HCEC 1CT (cell line): ENCODE measurements around the gene CHRM2.
"Not testable (repeated sequence)": the region's sequence is repeated elsewhere in the genome, so short reads cannot be mapped to it uniquely, and the experiment has no call there.

ENCODE experiments used
- DNase-seq: peaks from one replicate; pipeline ENCODE4 v3.0.0-alpha.2; 2017

The CHRM2 gene

DNA sequence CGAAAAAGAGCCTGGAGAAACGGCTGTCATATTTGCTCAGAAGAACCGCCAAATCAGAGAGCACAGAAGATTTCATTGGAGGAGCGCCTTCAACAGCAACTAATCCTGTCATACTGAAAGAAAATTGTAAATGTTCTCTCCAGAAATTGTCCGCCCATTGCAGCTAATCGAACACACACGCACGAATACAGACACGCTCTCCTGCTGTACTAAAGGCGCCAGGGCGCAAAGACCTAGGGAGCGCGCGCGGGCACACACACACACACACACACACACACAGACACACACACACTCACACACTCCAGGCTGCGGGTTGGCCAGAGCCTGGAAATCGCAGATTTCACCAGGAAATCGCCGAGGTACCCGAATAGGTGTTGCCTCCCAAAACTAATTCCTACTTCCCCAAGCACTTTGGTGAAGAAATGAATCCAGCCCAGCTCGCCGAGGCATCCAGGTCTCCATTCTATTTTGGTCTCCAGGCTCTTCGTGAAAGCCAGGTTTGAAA lies at the start of gene CHRM2:
Gene CHRM2 (plus strand): TSS at position 157 of the 505 bp plus-strand sequence. CDS start 146,214 bp downstream, outside the sequence.
- DNase-seq, result peak; percentile 12

DNA sequence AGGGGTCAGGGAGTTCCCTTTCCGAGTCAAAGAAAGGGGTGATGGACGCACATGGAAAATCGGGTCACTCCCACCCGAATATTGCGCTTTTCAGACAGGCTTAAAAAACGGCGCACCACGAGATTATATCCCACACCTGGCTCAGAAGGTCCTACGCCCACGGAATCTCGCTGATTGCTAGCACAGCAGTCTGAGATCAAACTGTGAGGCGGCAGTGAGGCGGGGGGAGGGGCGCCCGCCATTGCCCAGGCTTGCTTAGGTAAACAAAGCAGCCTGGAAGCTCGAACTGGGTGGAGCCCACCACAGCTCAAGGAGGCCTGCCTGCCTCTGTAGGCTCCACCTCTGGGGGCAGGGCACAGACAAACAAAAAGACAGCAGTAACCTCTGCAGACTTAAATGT lies 37.1 kb upstream of the CHRM2 start:
- DNase-seq, result not testable (repeated sequence)

DNA sequence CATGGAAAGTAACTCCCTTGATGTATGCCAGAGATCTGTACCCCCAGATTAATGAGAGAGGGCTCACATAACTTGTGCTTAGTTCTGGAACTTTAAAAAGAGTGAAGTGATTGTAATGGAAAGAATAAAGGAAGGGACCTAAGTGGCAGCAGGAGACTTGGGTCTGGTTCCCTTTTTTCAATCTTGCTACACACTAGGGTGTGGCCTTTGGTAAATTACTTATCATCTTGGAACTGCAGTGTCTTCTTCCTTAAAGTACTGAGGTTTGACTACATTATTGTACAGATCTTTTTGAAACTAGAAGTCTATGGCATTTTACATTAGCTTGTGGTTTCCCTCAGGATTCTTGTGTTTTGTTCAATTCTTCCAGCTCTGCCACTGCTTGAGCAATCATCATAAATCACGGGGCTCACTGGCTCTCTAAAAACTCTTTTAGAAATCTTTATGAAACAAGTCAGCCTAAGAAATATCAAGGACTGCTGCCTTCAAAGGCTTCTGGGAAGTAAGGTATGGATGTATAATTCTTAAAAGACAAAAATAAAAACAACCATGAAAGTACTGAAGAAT lies 22.5 kb upstream of the CHRM2 start:
- no peak for DNase-seq

DNA sequence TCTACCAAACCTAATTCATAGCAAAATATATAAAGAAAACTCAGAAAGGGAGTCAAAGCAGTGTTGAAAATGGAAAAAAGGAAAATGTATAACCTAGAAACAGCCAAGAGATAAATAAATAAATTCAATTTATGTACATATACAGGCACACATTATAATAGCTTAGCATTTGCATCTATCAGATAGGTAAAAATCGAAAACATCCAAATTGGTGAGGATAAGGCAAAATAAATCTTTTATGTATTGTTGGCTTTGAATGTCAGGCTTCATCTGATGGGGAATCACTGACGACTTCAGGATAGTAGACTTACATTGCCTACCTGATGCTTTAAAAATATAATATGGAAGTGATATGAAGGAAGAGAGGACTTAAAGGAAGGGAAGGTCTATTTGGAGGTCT lies 20.6 kb upstream of the CHRM2 start:
- DNase-seq, result no peak

DNA sequence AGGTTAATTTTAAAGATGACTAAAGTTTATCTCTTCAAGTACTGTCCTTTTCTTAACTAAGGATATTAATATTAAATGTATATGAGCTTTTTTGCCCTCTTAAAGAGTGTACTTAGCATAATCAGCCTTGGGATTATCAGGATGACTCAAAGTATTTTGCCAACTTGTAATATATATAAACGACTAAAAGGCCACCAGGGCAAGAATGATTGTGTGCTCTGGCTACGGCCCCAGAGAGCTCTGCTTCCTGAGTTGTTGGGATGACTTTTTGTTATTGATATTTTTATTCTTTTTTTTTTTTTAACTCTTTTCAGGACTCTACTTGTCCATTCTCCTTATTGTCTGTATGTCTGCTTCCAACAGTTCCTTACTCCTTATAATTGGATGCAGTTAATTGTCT lies 14.8 kb upstream of the CHRM2 start:
- no peak for DNase-seq

DNA sequence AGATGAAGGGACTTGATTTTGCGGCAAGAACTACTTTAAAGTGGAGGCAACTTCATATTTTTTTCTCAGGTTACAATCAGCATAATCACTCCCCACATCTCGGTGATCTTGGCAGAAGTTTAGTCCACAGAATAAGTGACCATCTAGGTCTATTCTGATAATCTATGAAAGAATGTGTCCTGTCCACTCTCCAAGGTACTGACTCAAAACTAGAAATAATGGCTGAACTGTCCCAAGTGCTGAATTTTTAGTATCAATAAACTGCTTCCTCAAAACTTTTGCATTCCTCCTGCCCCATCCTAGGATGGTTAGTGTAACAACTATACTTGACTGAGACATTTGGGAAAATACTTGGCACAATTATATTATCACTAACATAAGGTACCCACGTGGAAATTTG lies 10.9 kb upstream of the CHRM2 start:
- peak; percentile 5 for DNase-seq

DNA sequence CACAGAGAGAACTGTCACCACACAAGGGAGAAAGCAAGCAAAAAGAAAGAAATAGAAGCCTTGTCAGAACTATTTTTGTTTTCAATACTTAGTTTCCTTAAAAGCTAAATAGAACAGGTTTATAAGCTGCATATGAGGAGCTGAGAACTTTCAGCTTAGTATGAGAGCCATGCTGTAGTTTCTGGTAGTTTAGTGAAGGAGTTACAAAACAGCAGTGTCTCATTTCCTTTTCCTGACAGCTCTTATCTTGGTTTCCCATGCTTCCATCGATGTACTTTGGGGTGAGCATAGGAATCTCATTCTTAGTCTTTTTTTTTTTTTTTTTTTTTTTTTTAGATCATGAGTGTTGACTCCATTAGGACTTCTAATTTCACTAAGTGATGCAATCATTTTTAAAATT lies 8.6 kb upstream of the CHRM2 start:
- no peak for DNase-seq

DNA sequence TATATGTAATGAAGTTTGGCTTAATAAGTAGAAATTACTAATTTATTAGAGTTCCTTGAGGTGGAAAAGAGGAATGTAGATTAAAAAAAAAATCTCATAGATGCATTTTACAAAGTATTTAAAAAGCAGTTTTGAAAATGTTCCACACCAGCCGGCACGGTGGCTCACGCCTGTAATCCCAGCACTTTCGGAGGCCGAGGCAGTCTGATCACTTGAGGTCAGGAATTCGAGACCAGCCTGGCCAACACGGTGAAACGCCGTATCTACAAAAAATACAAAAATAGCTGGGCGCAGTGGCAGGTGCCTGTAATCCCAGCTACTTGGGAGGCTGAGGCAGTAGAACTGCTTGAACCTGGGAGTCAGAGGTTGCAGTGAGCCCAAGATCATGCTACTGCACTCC lies 3.2 kb upstream of the CHRM2 start:
- DNase-seq, result no peak

DNA sequence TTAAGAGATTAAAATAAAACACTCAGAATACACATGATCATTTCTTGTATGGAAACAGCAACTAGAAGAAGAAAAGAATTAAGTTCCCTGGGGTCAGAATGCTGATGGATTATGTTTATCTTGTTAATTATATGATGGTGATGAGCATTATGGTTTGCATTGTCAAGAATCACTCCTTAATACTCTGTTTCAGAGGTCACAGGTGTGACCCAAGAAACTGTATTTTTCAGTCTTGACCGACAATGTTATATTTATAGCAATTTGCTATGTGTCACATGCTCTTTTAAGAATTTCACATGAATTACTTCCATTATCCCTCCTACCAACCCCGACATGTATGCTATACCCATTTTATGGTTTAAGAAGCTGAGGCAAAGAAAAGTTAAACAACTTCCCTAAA lies 2.7 kb upstream of the CHRM2 start:
- no peak for DNase-seq

DNA sequence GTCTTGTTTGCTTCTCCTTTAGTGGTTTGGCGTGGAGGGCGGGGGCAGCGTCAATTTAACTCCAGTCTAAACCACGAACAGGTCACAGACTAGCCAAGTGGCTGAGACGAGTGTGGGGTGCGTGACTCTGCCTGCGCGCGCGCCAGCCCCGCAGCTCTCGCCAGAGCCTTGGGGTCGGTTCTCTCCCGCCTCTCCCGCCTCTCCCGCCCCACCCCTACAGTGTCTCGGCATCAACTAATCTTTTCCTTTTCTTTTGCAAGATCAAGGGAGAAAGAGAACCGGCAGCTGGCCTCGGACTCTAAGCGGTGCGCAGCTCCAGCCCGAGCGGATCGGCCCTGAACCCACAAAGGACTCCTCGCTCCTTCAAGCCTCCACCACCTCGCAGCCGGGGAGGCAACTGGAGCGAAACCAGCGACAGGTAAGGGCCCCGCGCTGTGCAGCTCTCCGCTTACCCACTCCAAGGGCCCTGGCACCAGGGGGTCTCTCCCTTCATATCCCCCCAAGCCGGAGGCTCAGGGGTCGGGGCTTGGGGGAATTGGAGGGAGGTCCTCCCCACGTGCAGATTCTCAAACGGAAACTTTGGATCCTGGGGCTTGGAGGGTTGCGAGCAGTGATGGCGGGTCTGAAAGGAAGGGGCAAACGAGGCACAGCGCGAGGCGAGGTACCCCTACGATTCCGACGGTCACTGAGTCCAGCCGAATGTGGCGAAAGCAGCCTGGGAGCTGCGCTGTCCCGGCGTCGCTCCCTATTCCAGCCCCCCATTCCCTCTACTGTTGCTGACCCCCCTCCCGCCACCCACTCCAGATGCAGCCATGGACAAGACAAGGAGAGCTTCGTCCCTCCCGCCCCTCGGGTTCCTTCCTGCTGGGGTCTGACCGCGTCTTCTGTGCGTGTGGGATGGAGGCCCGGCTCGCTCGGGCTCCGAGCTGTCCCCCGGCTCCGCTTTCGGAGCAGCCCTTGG lies 829 bp downstream of the CHRM2 start:
- DNase-seq, result peak; percentile 33

DNA sequence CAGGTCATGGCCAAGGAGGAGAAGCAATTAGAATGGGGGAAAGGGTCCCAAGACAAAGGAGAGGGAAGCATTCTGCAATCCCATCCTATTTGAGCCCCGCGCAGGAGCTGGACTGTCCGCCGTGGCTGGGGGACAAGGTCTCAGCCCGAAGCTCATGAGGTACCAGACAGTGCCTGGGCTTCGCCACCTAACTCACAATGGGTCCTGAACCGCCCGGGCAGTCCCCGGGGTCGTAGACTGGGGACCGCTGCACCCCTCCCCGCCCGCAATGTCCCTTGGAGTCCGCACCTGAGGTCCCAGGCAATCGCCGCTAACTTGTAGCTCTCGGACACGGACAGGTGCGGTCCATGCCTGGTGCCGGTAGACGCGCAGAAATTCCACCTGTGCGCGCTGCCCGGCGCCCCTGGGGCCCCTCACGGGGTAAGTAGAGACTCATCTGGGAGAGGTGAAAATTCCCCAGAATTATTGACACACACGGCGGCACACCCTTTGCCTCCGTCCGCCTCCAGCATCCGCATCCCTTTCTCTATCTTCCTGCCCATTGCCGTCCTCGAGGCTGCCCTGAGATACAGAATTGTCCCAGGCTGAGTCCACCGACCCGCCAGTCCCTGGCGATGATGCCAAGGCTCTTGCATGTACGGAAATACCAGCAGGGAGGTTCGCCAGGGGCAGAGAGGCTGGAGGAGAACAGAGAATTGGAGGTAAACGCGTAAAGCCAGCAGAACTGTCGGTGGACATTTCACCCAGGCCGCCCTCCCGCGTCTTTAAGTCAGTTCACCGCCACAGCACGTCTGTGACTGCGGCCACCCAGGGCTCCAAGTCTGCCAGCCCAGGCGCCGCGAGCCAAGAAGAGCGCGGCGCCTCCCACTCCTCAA lies 1.8 kb downstream of the CHRM2 start:
- DNase-seq, result peak; percentile 8

DNA sequence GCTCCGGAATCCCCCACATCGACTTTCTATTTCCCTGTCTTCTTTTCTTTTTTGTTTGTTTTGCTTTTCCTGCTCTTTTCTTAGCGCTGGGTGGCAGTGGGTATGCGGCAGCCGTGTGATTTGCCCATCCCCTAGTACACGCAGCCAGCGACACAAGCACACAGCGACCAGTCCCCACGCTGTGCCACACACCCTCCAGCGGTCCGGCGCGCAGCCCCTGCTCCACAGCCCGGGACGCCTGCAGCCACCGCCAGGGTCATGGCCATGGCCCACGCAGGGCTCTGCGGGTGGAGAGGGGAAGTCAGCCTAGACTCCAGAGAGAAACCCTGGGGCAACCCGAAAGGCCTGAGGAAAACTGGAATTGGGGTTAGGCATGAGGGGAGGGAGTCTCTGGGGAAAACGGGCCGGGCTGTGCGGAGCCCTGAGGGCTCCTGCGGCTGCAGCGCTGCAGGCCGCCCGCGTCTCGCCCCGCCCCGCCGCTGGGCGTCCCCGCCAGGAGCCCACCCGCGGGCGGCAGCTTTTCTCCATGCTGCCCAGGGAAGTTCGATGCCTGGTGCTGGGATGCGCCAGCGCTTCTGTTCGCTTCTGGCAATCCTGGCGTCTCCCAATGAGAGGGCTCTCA lies 2.5 kb downstream of the CHRM2 start:
- no peak for DNase-seq

DNA sequence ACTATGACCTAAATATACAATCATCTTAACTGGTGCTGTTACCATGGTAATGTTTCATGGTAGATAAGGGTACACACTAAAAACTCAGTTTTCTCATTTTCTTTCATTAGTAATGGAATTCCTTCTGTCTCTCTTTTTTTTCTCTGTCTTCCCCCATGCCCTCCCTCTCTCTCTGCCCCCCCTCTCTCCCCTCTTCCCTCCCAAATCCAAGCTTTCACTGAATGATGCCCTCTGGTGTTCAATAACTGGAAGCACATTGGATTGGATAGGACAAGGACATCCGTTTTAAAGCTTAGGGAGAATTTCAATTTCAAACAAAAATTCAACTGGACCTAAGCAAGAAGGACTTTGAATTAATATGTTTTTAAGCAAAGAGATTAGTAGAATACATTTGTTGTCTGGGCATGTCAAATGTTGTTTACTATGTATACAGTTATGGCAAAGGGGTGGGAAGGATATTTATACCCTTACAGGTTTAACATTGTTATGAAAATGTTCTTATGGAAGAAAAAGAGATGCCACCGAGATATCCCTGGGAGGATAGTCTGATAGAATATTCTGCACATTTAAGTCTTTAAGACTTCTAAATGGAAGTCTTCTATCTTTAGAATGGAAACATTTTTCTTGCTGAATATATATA lies 6.1 kb downstream of the CHRM2 start:
- peak; percentile 59 for DNase-seq

DNA sequence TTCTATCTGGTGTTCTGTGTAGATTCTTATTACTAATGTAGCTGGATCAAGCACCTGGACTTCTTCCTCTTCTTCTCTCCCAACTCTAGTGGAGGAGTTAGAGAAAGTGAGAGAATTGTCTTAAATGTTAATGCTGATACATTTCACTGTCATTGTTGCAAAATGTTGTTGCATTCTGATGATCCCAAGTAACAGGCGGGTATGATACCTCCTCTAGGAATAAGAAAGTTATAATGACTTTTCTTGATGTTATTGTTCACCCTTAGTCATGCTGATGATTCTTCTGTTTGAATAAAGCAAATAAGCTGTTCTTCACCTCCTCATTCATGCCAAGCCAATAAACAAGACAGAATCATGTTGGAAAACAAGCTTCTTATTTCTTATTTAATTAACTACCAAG lies 9.1 kb downstream of the CHRM2 start:
- peak; percentile 14 for DNase-seq

DNA sequence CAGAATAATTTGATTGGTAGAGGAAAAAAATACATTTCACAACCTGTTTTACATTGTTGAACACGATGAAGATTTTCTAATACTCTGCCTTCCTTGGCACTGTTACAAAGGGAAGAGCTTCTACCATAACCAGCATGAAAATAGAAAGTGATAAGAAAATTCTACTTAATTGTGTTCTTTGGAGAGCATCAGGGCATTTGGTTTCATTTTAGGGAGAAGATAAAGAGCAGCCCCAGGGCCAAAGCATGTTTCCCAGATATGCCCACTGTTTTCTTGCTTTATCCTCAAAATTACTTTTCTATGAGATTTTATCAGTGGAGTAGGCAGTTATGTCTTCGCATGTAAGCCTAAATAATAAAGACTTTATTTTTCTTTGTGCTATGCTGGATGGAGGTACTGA lies 9.5 kb downstream of the CHRM2 start:
- no peak for DNase-seq

DNA sequence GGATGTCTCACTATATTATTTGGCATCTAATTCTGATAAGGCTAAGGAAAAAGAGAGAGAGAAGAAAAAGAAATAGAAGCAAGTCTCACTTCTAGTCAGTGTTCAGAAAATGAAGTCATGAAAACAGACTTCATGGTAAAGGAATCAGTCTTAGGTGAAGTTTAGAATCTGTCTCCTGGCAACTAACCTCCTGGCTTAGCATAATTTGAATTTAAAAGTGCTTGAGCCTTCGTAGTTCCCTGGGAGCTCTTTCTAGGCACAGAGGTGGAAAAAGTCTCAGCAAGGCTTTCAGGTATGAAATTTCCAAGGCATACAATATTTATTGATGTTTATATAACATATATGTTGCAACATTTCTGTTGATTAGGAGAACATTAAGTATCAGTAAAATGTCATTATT lies 10.4 kb downstream of the CHRM2 start:
- DNase-seq, result no peak

DNA sequence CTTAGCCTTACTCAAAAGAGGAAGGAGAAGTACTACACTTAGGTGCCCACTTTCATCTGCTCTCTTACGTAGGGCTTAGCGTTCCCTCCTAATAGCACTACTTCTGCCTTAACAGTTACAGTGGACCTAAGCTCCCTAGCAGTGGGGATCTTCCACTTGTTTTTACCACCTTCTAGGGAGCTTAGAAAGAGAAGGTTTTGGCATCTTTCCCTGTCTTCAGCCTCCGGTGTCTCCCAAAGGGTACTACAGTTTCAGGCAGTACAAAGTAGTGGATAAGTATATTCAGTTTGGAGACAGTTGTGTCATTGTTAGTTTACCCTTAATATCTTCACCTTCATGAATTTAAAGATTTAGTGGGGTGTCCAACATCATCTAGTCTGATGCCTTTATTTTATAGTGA lies 14.6 kb downstream of the CHRM2 start:
- no peak for DNase-seq

DNA sequence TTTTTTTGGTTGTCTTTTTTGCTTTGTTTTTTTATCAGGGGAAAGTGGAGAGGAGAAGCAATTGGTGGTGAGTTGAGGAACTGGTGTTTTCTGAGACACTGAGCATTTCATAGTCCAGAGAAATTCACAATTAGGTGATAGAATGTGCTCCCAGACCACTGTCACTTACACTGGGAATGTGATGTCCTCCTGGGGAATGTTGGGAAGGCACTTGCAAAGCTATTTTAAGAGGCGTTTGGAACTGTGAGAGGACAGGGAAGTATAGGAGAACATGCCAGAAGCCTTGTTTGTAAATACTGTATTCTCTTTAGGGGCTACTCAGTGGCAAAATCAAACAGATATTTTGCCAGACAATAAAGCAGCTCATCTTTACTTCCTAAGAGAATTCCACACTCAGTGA lies 16.0 kb downstream of the CHRM2 start:
- DNase-seq, result no peak

DNA sequence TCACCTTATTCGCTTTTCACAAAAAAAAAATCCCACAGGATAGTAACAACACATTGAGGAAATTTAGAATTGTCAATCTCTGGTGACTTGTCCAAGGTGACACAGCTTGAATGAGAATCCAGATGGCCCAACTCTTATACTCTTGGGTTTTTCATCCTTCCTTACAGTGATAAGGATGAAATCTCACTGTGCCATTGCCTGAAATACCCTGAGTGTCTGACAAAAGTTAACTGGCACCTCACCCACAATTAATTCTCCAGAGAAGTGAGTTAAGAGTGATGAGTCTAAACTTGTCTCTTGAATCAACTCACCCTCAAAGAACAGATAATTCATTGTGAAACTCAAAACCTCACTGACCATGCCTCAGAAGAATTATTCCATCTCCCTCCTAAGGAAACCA lies 18.9 kb downstream of the CHRM2 start:
- no peak for DNase-seq

DNA sequence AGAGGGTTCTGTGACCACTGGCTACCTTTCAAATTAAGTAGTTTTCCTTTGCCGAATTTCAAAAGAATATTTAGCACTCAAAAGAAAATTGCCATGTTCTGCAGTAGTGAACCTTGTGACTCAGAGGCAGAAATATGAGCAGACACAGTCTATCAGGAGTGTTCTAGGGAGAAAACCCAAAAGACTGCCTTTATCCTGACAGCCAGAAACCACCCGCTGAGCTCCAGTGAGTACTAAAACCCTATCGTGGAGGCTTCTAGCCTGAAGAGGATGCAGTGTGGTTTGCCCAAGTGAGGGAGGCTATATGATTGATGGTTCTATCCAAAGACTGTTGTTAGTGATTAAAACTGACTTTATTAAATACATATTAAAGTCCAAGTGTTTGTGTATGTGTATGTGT lies 21.9 kb downstream of the CHRM2 start:
- DNase-seq, result no peak

DNA sequence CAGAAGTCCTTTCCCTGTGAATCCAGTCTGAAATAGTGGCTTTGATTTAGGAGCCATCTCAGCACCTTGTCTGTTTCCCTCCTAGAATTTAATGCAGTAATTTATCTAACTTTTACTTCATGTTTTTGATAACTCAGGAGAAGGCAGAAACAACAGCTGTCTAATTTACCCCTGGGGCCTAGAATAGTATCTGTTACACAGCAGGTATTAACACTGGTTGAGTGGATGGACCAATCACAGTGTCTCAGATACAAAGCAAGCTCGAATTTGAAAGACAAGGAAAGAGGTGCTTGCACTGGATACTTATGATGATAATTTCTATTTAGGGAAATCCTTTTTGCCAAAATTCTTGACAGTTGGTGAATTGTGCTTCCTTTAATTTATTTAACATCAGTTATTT lies 23.4 kb downstream of the CHRM2 start:
- no peak for DNase-seq

DNA sequence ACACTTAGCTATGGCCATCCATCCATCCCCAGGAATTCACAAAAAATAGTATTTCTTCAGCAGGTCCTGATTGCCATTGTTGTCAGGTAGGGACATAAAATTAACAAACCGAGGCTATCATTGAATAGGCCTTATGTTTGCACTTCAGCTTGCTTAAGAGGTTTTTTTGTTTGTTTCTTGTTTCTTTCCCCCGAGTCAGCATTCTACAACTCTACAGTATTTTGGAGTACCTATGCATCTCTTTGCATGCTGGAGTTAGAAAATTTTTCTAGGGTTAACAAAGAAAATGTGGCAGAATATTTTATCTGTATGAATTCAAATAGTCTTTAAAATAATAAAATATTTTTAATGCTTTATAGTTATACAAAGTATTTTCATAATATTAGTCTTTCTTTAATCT lies 26.3 kb downstream of the CHRM2 start:
- DNase-seq, result no peak
